NCI-H446 (cell line): ENCODE results near the gene HHAT.
"Not testable (repeated sequence)": the region's sequence is repeated elsewhere in the genome, so short reads cannot be mapped to it uniquely, and the experiment has no call there.

Experiments used
- DNase-seq, 2 experiments: peaks; one replicate each; lab custom pipeline; 2025; lab: John Stamatoyannopoulos, UW

The HHAT gene

GRCh38 chr1:210397252-210397651 lies 68.5 kb downstream of the HHAT start:
- no peak for DNase-seq

- no peak for DNase-seq
These were observed 69.0 kb downstream of the HHAT start for GRCh38 chr1:210397681-210398080.

- DNase-seq: no peak
These were observed 69.8 kb downstream of the HHAT start for GRCh38 chr1:210398466-210398865.

GRCh38 chr1:210400043-210400840 lies 71.5 kb downstream of the HHAT start:
- DNase-seq: peak; percentile 28 to 73

GRCh38 chr1:210402560-210402959 lies 73.9 kb downstream of the HHAT start:
- no peak for DNase-seq

- DNase-seq: no peak
These were observed 76.6 kb downstream of the HHAT start for GRCh38 chr1:210405316-210405715.

- not testable (repeated sequence) for DNase-seq
These were observed 77.6 kb downstream of the HHAT start for GRCh38 chr1:210406341-210406740.

GRCh38 chr1:210407207-210407886 lies 78.6 kb downstream of the HHAT start:
- peak; percentile 55 to 78 for DNase-seq

- no peak for DNase-seq
These were observed 79.2 kb downstream of the HHAT start for GRCh38 chr1:210407887-210408252.

GRCh38 chr1:210412240-210412639 lies 83.5 kb downstream of the HHAT start:
- DNase-seq: no peak

GRCh38 chr1:210413951-210414350 lies 85.2 kb downstream of the HHAT start:
- DNase-seq: no peak

GRCh38 chr1:210415846-210416448 lies 87.2 kb downstream of the HHAT start:
- DNase-seq: no peak

- DNase-seq: no peak
These were observed 88.0 kb downstream of the HHAT start for GRCh38 chr1:210416681-210417080.

- no peak for DNase-seq
These were observed 89.2 kb downstream of the HHAT start for GRCh38 chr1:210417881-210418280.

- no peak for DNase-seq
These were observed 90.4 kb downstream of the HHAT start for GRCh38 chr1:210418863-210419650.

- peak in 1 of 2 experiments; percentile 61 for DNase-seq
These were observed 98.0 kb downstream of the HHAT start for GRCh38 chr1:210426696-210427095.

- DNase-seq: no peak
These were observed 100.0 kb downstream of the HHAT start for GRCh38 chr1:210428696-210429095.

- DNase-seq: no peak
These were observed 105.5 kb downstream of the HHAT start for GRCh38 chr1:210434223-210434622.

GRCh38 chr1:210437111-210437510 lies 108.4 kb downstream of the HHAT start:
- no peak for DNase-seq

- DNase-seq: no peak
These were observed 109.1 kb downstream of the HHAT start for GRCh38 chr1:210437781-210438180.

- DNase-seq: no peak
These were observed 110.5 kb downstream of the HHAT start for GRCh38 chr1:210438928-210439841.
